ENCODE measurements around the gene PLA2G15.

DNA sequence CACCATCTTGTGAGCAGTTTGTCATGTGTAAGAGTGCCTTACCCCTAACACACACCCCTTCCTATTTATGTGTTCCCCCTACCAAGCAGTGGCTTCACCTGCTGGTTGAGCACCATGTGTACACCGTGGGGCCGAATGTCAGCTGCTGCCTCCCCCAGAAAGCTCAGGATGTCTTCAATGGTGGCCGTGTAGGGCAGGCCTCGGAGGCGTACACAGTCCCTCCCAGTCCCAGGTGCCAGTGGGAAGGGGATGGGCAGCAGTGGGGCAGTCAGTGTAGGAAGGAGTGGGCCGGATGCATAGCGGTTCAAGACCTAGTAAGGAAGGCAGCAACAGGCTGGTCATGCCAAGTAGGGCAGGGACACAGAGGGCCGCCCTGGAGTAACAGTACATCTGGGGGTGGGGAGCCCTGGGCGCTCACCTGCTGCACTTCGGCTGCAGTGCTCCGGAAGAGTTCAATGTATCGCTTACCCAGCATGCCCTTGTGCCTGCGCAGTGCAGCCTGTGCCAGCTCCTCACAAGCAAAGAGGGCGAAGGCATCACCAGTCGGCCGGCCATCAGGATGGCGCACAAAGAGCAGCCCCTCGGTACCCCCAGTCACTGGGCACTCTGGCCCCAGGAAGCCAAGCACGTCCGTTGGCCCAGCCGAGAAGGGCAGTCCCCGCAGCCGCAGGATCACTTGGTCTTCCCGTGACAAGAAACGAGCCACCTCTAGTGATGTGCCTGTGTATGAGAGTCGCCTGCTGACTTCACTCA, 13.6 kb upstream of the PLA2G15 start:
- TF ChIP-seq, protein P1, sequence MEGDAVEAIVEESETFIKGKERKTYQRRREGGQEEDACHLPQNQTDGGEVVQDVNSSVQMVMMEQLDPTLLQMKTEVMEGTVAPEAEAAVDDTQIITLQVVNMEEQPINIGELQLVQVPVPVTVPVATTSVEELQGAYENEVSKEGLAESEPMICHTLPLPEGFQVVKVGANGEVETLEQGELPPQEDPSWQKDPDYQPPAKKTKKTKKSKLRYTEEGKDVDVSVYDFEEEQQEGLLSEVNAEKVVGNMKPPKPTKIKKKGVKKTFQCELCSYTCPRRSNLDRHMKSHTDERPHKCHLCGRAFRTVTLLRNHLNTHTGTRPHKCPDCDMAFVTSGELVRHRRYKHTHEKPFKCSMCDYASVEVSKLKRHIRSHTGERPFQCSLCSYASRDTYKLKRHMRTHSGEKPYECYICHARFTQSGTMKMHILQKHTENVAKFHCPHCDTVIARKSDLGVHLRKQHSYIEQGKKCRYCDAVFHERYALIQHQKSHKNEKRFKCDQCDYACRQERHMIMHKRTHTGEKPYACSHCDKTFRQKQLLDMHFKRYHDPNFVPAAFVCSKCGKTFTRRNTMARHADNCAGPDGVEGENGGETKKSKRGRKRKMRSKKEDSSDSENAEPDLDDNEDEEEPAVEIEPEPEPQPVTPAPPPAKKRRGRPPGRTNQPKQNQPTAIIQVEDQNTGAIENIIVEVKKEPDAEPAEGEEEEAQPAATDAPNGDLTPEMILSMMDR (IDR thresholded peaks at IDR 0.05; ENCODE audit: low read depth, low read length, poor library complexity, severe bottlenecking) = no peak
- no peak for TF ChIP-seq EZH2phosphoT487 (IDR thresholded peaks at IDR 0.05; ENCODE audit: borderline replicate concordance, low read length)
